GM21717 (cell line): ENCODE measurements around the gene ZNF391.
A peak's percentile ranks its signal among the peaks of the same experiment; 100 is the strongest.
"Not testable (repeated sequence)": the region's sequence is repeated elsewhere in the genome, so short reads cannot be mapped to it uniquely, and the experiment has no call there.

Experiments used
- ATAC-seq: cut with Tn5 transposase; IDR thresholded peaks from one replicate; pipeline ENCODE4 v1.9.1; 2021; ENCODE audit warnings: mild to moderate bottlenecking, moderate library complexity; ENCODE audit not compliant: unreplicated experiment

ZNF391 gene

DNA sequence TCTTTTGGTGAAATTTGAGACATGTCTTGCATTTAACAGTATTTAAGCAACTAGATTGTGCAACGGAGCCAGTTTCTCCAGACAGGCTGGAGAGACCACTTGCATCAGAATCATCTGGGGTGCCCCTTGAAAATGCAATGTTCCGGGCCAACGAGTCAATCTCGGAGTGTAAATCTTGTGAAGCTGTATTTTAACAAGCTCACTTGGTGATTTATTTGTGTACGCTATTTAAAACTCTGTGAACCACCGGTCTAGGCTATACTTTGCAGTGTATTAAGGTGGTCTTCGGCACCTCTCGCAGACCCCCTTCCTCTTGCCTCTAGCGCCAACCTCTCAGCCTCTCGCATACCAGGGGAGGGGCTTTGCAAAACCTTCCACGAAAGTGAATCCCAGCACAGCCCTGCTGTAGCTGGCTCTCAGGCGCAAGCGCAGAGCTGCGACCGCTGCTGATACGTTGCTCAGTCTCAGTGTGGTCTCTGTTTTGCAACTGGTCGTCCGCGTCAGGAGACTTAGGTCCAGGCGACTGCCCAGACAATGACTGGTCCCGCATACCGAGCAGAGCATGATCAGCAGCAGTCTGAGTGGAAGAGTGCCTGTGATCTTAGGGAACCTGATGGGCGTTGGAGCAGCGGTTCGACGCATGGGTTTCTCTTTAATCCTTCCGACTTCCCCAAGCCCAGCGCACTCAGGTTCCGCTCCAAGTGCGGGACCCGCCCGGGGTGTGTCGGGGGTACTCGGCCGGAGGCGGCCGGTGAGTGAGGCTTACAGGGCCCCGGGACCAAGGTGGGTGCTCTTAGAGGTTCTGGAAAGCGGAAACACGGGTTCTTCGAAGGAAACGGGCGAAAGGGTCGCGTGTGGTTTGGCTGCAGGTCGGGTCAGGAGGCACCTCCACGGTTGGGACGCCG, at the start of gene ZNF391:
Gene ZNF391 (plus strand): TSS at position 467 of the 905 bp plus-strand sequence. CDS start 11,612 bp downstream, outside the sequence.
- peak; percentile 83 for ATAC-seq

DNA sequence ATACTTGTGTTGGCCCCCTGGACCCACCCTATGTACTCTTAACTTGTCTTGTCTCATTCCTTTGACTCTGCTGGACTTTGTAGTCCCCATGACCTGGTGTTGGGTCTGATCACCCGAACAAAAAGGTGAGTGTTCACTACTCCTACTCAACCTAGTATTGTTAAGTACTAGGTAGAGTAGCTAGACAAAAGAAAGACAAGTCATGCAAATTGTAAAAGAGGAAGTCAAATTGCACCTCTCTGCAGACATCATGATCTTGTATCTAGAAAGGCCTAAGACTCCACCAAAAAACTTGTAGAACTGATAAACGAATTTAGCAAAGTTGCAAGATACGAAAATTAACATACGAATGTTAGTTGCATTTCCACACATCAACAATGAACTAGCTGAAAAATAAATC, 35.7 kb upstream of the ZNF391 start:
- ATAC-seq = no peak

DNA sequence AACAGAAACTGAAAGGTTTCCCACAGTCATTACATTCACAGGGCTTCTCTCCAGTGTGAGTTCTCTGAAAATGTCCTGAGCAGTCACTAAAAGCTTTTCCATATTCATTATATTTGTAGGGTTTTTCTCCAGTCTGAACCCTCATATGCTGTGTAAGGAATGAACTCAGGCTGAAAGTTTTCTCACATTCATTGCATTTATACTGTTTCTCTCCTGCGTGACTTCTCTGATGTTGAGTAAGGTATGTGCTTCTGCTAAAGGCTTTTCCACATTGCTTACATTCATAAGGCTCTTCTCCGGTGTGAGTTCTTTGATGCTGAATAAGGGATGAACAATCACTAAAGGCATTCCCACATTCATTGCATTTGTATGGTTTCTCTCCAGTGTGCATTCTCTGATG, 29.8 kb upstream of the ZNF391 start:
- ATAC-seq = no peak

DNA sequence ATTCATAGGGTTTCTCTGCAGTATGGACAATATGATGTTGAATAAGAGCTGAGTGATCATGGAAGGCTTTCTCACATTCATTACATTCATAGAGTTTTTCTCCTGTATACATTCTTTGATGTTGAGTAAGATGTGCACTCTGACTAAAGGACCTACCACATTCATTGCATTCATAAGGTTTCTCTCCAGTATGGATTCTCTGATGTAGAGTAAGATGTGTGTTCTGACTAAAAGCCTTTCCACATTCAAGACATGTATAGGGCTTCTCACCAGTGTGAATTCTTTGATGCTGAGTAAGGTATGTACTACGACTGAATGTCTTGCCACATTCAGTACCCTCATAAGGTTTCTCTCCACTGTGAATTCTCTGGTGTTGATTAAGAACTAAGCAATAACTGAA, 29.3 kb upstream of the ZNF391 start:
- no peak for ATAC-seq

DNA sequence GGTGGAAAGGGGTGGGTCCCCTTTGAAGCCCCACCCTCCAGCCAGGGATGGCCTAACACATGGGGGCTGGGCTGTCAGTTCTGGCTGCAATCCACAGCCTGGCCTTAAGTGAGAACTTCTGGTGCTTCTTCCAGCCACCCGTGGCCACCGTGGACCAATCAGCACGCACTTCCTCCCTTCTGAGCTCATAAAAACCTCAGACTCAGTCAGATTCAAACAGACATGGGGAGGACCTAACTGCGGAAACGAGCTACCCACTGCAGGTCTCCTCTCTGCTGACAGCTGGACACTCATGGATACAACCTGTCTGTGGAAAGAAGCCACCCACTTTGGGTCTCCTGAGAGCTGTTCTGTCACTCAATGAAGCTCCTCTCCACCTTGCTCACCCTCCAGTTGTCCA, 20.4 kb upstream of the ZNF391 start:
- ATAC-seq = no peak

DNA sequence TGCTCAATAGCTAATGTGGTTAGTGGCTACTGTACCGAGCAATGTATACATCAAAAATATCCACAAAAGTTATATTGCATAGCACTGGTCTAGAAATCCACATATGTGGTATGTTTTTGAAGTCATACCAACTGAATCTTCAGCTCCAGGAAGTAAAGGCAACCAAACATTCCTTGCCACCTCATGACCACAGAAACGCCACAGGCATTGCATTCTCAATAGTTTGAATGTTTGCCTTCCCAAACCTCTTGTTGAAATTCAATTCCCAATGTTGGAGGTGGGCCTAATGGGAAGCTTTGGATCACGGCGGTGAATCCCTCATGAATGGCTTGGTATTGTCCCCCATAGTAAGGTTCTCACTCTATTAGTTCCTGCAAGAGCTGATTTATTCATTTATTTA, 18.2 kb upstream of the ZNF391 start:
- no peak for ATAC-seq

DNA sequence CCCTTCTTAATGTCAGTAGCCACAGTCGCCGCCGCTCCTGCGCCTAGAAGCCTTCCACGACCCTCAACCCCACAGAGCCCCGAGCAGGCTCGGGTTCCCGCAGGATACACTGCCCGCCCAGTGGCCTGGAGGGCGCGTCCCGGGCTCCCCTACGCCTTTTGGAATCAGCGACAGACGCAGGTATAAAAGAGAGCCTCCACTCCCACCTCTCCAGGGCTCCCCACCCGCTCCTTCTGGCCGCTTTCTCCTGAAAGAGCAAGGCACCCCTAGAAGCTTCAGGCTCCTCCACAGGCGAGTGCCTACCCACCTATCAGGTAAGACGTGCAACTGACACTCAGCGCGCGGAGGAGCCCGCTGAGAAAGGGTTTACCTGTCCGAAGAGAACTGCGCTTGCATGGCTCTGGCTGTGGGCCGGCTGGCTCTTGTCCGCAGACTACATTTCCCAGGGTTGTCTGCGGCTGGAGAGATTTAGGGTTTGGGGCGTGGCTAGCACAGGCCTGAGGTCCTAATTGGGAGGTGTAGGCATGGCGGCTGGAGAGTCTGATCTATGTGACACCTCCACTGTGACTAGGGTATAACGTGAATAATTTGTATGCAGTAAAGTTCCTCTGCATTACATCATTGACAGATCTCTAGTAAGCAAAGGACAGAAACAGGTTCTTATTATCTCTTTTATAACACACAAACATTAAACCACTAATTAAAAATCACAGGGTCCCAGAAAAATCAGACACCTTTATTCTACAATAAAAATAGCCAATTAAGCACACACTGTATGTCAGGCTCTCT, 13.5 kb upstream of the ZNF391 start:
- ATAC-seq = no peak

DNA sequence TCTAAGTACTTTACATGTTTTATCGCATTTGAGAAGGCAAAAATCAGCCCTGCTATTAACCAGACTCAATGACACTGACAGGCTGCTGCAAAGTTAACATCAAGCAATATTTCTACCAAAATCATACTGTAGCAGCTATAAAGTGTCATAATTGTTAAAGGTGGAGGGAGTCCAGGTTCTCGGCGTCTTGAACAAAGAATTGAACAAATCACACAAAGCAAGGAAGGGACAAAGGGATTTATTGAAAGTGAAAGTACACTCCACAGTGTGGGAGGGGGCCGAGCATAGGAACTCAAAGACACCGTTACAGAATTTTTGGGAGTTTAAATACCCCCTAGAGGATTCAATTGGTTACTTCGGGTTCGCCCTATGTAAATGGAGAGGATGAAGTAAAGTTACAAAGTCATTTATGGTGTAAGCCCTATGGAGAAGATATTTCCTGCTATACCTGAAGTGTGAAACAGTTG, 12.9 kb upstream of the ZNF391 start:
- ATAC-seq = no peak

DNA sequence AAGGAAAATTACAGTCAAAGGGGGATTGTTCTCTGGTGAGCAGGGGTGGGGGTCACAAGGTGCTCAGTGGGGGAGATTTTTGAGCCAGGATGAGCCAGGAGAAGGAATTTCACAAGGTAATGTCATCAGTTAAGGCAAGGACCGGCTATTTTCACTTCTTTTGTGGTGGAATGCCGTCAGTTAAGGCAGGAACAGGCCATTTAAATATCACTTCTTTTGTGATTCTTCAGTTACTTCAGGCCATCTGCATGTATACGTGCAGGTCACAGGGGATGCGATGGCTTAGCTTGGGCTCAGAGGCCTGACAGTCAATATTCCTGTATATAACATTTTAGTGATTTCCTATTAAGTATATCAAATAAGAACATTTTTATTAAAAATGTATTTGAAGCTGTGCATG, 10.2 kb upstream of the ZNF391 start:
- not testable (repeated sequence) for ATAC-seq

DNA sequence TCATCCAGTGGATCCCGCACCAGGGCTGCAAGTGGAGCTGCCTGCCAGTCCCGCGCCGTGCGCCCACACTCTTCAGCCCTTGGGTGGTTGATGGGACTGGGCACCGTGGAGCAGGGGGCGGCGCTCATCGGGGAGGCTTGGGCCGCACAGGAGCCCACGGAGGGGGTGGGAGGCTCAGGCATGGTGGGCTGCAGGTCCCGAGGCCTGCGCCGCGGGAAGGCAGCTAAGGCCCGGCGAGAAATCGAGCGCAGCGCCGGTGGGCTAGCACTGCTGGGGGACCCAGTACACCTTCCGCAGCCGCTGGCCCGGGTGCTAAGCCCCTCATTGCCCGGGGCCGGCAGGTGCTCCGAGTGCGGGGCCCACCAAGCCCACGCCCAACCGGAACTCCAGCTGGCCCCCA, 7.6 kb upstream of the ZNF391 start:
- ATAC-seq = not testable (repeated sequence)

DNA sequence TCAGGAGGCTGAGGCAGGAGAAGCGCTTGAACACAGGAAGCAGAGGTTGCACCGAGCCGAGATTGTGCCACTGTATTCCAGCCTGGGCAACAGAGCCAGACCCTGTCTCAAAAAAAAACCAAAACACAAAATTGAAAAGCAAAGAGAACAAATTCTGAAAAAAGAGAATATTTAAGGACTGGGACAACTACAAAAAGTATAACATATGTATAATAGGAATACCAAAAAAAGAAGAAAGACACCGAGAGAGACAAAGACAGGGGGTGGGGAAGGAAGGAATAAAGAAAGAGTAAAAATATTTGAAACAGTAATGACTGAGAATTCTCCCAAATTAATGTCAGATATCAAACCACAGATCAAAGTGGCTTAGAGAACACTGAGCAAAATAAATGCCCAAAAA, 5.5 kb upstream of the ZNF391 start:
- no peak for ATAC-seq

DNA sequence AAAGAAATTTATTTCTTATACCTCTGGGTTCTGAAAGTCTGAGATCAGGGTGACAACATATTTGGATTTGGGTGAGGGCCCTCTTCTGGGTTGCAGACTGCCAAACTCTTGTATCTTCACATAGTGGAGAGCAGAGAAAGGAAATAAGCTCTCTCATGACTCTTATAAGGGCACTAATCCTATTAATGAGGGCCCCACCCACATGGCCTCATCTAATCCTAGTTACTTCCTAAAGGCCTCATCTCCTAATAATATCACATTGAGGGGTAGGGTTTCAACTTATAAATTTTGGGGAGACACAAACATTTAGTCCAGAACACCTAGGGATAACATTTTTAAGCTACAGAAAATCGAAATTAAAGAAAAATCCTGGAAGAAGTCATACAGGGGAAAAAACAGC, 5.1 kb upstream of the ZNF391 start:
- ATAC-seq = no peak

DNA sequence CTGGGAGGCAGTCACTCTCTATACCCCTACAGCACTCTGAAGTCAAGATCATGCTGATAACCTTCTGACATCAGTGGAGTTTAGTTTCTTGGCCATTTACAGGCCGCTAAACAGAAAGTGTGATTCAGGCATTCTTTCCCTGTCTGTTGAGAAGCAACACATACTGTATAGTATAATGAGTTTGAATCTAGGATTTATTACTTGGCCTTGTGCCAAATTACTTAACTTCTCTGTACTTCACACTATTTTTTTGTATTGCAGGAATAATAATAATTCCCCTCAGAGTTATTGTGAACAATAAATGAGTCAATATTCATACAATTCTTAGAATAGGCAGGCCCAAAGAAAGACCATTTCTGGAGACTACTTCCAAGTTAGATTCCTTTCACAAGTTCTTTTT, 4.1 kb downstream of the ZNF391 start:
- no peak for ATAC-seq

DNA sequence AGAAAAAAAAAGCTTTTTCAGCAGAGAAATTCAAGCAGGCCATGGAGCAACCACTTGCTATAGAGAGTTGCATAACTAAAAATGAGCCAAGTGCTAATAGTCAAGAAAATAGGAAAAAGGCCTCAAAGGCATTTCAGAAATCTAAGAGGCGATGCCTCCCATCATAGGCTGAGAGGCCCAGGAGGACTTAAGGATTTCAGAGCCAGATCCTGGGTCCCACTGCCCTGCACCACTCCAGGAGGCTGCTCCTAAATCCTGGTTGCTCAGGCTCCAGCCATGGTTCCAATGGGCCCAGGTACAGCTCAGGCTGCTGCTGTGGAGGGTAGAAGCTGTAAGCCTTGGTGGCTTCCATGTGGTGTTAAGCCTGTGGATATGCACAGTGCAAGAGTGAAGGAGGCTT, 5.5 kb downstream of the ZNF391 start:
- no peak for ATAC-seq

DNA sequence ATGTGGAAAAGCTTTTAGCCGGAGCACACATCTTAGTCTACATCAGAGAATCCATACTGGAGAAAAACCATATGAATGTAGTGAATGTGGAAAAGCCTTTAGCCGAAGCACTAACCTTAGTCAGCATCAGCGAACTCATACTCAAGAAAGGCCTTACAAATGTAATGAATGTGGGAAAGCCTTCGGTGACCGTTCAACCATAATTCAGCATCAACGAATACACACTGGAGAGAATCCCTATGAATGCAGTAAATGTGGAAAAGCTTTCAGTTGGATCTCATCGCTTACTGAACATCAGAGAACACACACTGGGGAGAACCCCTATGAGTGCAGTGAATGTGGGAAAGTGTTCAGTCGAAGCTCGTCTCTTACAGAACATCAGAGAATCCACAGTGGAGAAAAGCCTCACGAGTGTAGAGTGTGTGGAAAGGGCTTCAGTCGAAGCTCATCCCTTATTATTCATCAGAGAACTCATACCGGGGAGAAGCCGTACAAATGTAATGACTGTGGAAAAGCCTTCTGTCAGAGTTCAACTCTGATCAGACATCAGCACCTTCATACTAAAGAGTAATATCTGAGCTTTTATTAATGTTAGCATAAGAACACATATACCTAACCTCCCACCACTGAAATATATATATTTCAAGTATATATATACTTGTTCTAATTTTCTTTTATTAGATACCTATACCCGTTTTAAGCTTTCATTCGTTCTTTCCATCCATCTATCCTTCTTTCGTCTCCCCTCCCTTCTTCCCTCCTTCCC, 12.5 kb downstream of the ZNF391 start:
- no peak for ATAC-seq

DNA sequence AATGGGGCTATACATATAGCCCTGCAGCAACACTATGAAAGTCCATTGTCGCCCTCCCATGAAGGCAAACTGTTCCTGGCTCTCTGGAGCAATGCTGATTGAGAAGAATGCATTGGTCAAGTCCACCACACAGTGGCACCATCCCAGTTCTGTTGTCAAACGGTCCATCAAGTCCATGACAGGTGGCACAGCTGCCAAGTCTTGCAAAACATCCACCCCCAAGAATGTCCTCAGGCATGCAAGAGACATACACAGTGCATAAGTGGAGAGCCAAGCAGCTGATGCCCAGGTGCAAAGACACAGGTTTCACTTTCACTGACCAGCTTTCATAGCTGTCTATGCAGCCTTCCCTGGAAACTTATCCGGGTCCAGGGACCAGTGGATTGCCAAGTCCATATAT, 17.5 kb downstream of the ZNF391 start:
- no peak for ATAC-seq

DNA sequence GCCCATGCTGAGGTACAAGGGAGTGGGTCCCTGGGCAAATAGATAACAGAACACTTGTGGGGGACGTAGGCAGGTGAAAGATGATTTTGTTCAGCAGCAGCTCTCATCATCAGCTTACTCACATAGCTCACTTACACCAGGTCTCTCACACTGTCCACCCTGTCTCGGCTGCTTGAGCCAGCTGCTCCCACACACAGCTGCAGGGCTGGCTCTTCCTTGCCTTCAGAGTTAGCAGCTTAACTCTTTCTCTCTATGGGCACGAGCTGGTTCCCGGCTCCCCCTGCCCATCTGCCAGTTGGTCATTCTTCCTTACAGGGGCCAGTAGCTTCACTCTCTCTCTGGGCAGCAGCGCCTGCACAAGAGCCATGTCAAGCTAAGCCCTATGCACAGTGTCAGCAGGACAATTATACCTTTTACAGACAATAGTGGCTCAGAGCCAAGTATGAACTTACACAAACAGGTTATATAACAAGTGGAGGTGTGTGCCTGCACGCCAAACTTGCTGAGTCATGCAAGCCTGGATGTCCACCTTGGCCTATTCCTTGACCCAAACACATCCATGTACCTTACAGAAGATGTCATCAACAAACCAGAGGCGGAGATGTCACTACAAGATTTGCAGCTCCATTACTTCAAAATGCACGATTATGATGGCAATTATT, 18.7 kb downstream of the ZNF391 start:
- no peak for ATAC-seq

DNA sequence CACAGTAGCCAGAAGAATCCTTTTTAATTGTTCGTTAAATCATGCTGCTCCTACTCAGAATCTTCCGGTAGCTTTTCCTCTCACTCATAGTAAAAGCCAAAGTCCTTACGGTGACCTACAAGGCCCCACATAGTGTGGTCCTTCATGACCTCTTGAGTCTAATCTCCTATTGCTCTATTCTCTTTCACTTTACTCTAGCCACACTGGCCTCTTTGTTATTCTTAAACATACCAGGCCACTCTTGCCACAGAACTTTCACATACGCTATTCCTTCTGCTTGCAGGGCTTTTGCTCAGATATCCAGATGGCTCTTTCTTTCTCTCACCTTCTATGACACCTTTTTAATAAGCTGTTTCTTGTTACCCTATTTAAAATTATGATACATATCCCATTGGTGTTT, 25.7 kb downstream of the ZNF391 start:
- ATAC-seq = no peak

DNA sequence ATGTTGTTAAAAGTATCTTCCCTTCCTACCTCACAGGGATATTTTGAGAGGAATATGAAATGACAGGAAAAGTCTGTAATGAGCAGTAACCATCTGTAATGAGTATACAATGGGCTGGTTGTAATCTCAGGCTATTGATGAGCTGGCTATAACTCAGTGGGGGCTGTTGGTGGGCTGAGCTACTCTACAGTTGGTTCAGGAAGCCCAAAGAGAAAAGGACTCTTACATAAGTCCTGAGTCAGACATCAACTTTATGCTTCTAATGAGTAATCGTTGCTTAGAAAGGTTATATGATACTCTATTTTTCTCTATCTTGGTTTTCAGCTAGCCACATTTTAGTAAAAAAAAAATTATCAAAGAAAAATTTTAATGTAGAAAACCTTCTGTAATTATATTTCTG, 26.4 kb downstream of the ZNF391 start:
- no peak for ATAC-seq

DNA sequence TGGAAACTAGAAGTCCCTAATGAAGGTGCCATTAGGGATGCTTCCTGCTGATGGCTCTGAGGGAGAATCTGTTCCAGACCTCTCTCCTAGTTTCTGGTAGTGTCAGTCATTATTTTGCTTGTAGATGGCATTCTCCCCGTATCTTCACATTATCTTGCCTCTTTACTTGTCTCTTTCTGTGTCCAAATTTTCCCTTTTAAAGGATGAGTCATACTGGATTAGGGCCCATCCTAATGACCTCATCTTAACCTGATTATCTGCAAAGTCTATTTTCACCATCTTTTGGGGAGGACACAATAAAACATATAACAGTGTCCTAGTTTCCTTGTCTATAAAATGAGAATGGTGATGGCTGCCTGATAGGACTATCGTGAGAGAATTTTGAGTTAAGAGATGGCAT, 27.3 kb downstream of the ZNF391 start:
- ATAC-seq = no peak

DNA sequence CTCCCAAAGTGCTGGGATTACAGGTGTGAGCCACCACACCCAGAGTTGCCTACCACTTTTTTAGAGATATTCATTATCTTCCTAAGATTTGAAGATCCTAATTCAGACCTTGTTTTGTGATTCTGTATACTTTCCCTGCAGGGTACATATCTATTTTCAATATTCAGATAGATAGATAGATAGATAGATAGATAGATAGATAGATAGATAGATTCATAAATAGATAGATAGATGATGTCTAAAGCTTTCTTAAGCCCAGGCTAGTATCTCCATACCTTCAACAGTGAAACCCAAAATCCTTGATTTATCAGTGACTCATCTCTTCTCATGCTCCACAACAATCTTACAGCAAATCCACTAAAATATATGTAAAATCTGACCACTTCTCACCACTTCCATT, 30.8 kb downstream of the ZNF391 start:
- ATAC-seq = no peak
